Thymus (tissue), 11 donors: ENCODE results near the gene SPTBN4. TPM values are rescaled to one million over a fixed set of nuclear protein-coding genes. Genes with fewer than 3 reads are reported as not detected.
"Not testable (repeated sequence)": the region's sequence is repeated elsewhere in the genome, so short reads cannot be mapped to it uniquely, and the experiment has no call there.

Experiments
- DNase-seq, 9 donors: peaks; one replicate each; pipeline ENCODE4 v3.0.0-alpha.2; 2013; ENCODE audit warnings: low spot score in 9 of 9, low read depth in 6 of 9, missing footprints in 1 of 9
- H3K27ac ChIP-seq, 2 donors: one replicate each; pipeline ENCODE4 v1.5.1; 2013; ENCODE audit warnings: control low read depth in 1 of 2, low read depth in 1 of 2, low read length in 1 of 2, mild to moderate bottlenecking in 1 of 2, moderate library complexity in 1 of 2
- H3K27me3 ChIP-seq, 2 donors: one replicate each; pipeline ENCODE4 v1.5.1; 2013; ENCODE audit warnings: low read length in 1 of 2; ENCODE audit not compliant: control insufficient read depth in 2 of 2, insufficient read depth in 1 of 2
- H3K36me3 ChIP-seq, 2 donors: one replicate each; pipeline ENCODE4 v1.5.1; 2013; ENCODE audit warnings: low read length in 1 of 2, mild to moderate bottlenecking in 1 of 2, moderate library complexity in 1 of 2; ENCODE audit not compliant: control insufficient read depth in 2 of 2, insufficient read depth in 2 of 2
- H3K4me1 ChIP-seq, 2 donors: one replicate each; pipeline ENCODE4 v1.5.1; 2013; ENCODE audit warnings: low read length in 2 of 2; ENCODE audit not compliant: control insufficient read depth in 2 of 2, insufficient read depth in 2 of 2
- H3K4me3 ChIP-seq, 2 donors: one replicate each; pipeline ENCODE4 v1.5.1; 2013; ENCODE audit warnings: low read length in 2 of 2, control low read depth in 1 of 2, mild to moderate bottlenecking in 1 of 2
- H3K9me3 ChIP-seq, 2 donors: one replicate each; pipeline ENCODE4 v1.5.1; 2013; ENCODE audit warnings: low read length in 1 of 2, mild to moderate bottlenecking in 1 of 2; ENCODE audit not compliant: control insufficient read depth in 2 of 2, insufficient read depth in 1 of 2
- WGBS: extraction: QIAGEN DNeasy Blood & Tissue Kit; methylation state at CpG from one replicate; pipeline ENCODE4 v1.1.7; 2013; 5-methylcytosine and 5-hydroxymethylcytosine counted together
- polyA plus RNA-seq: library from polyadenylated mRNA; stranded (reverse); fragments of 200-250 nt; gene quantifications from one replicate; pipeline ENCODE4 v1.2.3, GENCODE V29; 2013
- total RNA-seq: library from RNA; stranded (reverse); fragments of 120-200 nt; gene quantifications from one replicate; pipeline ENCODE4 v1.2.4, GENCODE V29; 2013
- donor health status: healthy.

Gene SPTBN4
- total and polyA plus RNA-seq, 2 donors: 0.24 to 0.73 TPM

DNA sequence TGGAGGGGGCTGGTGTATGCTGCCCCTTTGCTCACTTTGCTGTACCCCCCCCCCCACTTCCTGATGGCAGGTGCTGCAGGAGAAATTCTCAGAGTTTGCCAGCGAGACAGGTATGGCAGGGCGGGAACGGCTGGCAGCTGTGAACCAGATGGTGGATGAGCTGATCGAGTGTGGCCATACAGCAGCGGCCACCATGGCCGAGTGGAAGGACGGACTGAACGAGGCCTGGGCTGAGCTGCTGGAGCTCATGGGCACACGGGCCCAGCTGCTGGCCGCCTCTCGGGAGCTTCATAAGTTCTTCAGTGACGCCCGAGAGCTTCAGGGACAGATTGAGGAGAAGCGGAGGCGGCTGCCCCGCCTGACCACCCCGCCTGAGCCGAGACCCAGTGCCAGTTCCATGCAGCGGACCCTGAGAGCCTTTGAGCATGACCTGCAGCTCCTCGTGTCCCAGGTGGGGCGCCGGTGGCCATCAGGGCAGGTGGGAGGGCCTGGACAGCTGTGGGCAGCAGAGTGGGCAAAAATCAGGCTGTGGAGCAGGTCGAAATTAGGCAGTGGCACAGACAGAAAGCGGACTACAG lies 90.2 kb downstream of the SPTBN4 start:
- H3K27ac ChIP-seq: no peak overlapping the region
- H3K27me3 ChIP-seq: peaks cover 20 to 60% of the 10 kb centered on the region in 2 donors
- no peak overlapping the region for H3K4me3 ChIP-seq
- DNase-seq: no peak
- H3K36me3 ChIP-seq: no peaks in the 10 kb centered on the region
- WGBS: 94% methylated on average over 24 of the region's 24 CpGs
- H3K9me3 ChIP-seq: peaks cover 0 to 4% of the 10 kb centered on the region in 2 donors
- peaks cover 0 to 8% of the 10 kb centered on the region in 2 donors for H3K4me1 ChIP-seq

DNA sequence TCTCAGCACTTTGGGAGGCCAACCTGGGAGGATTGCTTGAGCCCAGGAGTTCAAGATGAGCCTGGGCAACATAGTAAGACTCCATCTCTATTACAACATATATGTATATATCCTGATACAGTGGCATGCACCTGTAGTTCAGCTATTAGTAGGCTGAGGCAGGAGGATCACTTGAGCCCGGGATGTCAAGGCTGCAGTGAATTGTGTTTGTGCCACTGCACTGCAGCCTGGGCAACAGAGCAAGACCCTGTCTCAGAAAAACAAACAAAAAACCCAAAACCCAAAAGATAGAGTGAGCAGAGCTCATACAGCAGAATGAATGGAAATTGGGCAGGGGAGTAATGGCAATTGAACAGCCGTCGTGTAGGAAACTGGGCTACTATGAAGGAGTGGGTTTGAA lies 92.6 kb downstream of the SPTBN4 start:
- H3K9me3 ChIP-seq: peaks cover 0 to 1% of the 10 kb centered on the region in 2 donors
- H3K4me3 ChIP-seq: no peak overlapping the region
- DNase-seq: no peak
- WGBS: 55% methylated on average over 3 of the region's 3 CpGs
- H3K36me3 ChIP-seq: no peaks in the 10 kb centered on the region
- no peak overlapping the region for H3K27ac ChIP-seq
- peaks cover 6 to 50% of the 10 kb centered on the region in 2 donors for H3K27me3 ChIP-seq
- H3K4me1 ChIP-seq: peaks cover 0 to 9% of the 10 kb centered on the region in 2 donors

DNA sequence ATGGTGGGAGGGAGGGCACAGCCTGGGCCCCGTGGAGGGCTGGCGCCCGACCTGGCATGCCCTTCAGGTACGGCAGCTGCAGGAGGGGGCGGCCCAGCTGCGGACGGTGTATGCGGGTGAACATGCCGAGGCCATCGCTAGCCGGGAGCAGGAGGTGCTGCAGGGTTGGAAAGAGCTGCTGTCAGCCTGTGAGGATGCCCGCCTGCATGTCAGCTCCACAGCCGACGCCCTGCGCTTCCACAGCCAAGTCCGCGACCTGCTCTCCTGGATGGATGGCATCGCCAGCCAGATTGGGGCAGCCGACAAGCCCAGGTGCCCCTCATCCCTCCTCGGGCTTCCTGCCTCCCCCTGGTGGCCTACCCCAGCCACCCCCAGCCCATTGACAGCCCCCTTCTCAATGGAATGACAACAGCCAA lies 93.3 kb downstream of the SPTBN4 start:
- Histone ChIP-seq H3K36me3 (no peaks in the 10 kb centered on the region), H3K27ac (no peak overlapping the region), H3K4me3 (no peak overlapping the region), H3K4me1 (peaks cover 0 to 9% of the 10 kb centered on the region in 2 donors), H3K9me3 (no peaks in the 10 kb centered on the region), H3K27me3 (peaks cover 2 to 50% of the 10 kb centered on the region in 2 donors)
- whole genome bisulfite sequencing: 87% methylated on average over 20 of the region's 20 CpGs
- no peak for DNase-seq

DNA sequence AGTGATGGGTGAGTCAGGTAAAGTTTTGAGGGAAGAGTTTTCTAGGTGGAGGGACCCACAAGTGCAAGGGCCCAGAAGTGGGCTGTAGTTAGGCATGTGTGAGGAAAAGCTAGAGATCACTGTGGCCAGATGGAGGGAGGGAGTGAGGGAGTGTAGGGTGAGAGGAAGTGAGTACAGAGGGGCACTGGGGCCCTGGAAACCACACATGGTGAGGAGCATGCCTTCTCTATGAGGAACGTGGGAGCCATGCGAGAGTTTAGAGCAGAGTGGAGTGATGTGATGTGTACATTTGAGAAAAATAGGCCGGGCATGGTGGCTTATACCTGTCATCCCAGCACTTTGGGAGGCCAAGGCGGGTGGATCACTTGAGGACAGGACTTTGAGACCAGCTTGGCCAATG lies 95.1 kb downstream of the SPTBN4 start:
- H3K9me3 ChIP-seq: no peaks in the 10 kb centered on the region
- H3K36me3 ChIP-seq: no peaks in the 10 kb centered on the region
- no peak for DNase-seq
- 46% methylated on average over 4 of the region's 4 CpGs for WGBS
- H3K27ac ChIP-seq: no peak overlapping the region
- peaks cover 0 to 9% of the 10 kb centered on the region in 2 donors for H3K4me1 ChIP-seq
- no peak overlapping the region for H3K4me3 ChIP-seq
- H3K27me3 ChIP-seq: peaks cover 15 to 55% of the 10 kb centered on the region in 2 donors

DNA sequence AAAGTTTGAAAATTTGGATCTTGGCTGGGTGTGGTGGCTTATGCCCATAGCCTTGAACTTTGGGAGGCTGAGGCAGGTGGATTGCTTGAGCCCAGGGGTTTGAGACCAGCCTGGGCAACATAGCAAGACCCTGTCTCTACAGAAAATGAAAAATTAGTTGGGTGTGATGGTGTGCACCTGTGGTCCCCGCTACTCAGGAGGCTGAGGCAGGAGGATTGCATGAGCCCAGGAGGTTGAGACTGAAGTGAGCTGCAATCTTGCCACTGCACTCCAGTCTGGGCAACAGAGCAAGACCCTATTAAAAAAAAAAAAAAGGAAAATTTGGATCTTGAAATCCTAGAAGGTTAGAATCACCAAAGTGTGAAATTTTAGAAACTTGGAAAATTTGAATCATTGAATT lies 97.7 kb downstream of the SPTBN4 start:
- H3K27ac ChIP-seq, H3K4me1 ChIP-seq, DNase-seq, H3K9me3 ChIP-seq, H3K36me3 ChIP-seq, H3K4me3 ChIP-seq: not testable (repeated sequence)
- 91% methylated on average over 1 of the region's 1 CpG for WGBS
- H3K27me3 ChIP-seq: peaks cover 38 to 74% of the 10 kb centered on the region in 2 donors

DNA sequence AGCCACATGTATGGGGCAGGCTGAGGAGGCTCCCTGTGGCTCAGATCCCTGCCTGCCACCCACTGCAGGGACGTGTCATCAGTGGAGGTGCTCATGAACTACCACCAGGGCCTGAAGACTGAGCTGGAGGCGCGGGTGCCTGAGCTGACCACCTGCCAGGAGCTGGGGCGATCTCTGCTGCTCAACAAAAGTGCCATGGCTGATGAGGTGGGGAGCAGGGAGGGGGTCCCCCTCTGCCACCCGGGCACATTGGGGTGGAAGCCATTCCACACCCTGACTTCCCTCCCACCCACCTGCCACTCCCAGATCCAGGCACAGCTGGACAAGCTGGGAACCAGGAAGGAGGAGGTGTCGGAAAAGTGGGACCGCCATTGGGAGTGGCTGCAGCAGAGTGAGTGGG lies 98.6 kb downstream of the SPTBN4 start:
- no peaks in the 10 kb centered on the region for H3K9me3 ChIP-seq
- peaks cover 2 to 8% of the 10 kb centered on the region in 2 donors for H3K4me1 ChIP-seq
- DNase-seq: no peak
- no peaks in the 10 kb centered on the region for H3K36me3 ChIP-seq
- no peak overlapping the region for H3K27ac ChIP-seq
- no peak overlapping the region for H3K4me3 ChIP-seq
- H3K27me3 ChIP-seq: peaks cover 38 to 76% of the 10 kb centered on the region in 2 donors
- 92% methylated on average over 7 of the region's 7 CpGs for WGBS

DNA sequence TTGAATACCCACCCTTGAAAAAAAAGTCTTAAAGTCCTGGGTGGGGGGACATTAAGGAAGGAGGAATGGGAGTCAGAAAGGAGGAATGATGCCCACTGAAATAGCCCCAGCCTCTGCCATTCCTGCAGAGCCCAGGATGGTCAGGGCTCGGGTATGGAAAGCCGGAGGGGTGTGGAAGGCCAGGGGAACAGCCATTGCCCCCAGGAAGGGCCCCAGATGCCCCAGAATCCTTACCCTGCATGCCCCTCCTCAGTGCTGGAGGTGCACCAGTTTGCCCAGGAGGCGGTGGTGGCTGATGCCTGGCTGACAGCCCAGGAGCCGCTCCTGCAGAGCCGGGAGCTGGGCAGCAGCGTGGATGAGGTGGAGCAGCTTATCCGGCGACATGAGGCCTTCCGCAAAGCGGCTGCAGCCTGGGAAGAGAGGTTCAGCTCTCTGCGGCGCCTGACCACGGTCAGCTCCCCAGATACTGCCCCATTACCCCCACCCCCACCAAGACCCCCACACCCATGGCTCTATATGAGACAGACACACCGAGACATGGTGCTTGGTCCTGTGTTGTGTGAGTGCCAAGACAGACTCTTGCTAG lies 99.2 kb downstream of the SPTBN4 start:
- peaks cover 3 to 12% of the 10 kb centered on the region in 2 donors for H3K4me1 ChIP-seq
- H3K36me3 ChIP-seq: no peaks in the 10 kb centered on the region
- peaks cover 38 to 73% of the 10 kb centered on the region in 2 donors for H3K27me3 ChIP-seq
- H3K4me3 ChIP-seq: no peak overlapping the region
- no peak overlapping the region for H3K27ac ChIP-seq
- no peaks in the 10 kb centered on the region for H3K9me3 ChIP-seq
- WGBS: 90% methylated on average over 14 of the region's 14 CpGs
- no peak for DNase-seq

DNA sequence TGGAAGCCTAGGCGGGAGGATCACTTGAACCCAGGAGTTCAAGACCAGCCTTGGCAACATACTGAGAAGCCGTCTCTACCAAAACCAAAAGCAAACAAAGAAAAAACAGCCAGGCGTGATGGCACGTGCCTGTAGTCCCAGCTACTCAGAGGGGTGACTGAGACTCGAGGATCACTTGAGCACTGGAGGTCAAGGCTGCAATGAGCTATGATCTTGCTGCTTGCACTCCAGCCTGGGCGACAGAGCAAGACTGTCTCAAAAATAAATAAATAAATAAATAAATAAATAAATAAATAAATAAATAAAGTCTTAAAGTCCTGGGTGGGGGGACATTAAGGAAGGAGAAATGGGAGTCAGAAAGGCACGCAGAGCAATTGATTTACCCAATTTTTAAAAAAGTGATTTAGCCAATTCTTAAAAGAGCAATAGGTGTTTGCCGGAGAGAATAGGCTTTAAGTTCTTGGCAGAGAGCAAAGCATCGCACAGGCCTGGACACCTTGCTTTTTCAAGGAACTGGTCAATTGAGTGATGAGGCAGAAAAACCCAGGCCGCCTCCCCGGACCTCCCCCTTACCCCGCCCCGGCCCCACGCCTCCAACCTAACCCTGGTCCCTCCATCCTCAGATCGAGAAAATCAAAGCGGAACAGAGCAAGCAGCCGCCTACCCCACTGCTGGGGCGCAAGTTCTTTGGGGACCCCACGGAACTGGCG lies 100.4 kb downstream of the SPTBN4 start:
- Histone ChIP-seq H3K27ac (no peak overlapping the region), H3K9me3 (no peaks in the 10 kb centered on the region), H3K4me1 (peaks cover 3 to 10% of the 10 kb centered on the region in 2 donors), H3K36me3 (no peaks in the 10 kb centered on the region), H3K4me3 (no peak overlapping the region), H3K27me3 (peaks cover 41 to 76% of the 10 kb centered on the region in 2 donors)
- 28% methylated on average over 20 of the region's 20 CpGs for WGBS
- no peak for DNase-seq

DNA sequence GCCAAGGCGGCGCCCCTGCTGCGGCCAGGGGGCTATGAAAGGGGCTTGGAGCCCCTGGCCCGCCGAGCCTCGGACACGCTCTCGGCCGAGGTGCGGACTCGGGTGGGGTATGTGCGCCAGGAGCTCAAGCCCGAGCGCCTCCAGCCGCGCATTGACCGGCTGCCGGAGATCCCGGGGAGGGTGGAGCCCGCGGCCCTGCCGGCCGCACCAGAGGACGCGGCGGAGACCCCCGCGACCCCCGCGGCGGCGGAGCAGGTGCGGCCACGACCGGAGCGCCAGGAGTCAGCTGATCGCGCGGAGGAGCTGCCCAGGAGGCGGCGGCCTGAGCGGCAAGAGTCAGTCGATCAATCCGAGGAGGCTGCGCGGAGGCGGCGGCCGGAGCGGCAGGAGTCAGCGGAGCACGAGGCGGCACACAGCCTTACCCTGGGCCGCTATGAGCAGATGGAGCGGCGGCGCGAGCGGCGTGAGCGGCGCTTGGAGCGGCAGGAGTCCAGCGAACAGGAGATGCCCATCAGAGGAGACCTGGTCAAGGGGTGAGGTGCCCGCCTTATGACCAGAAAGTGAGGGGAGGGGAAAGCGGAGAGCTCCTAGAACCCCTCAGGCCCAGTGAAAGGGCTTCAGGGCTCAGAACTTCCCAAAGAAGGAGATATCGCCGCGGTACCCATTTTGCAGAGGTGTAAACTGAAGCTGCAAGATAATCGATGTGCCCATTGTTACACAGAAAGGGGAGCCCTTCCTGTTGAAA lies 101.1 kb downstream of the SPTBN4 start:
- H3K9me3 ChIP-seq: no peaks in the 10 kb centered on the region
- no peaks in the 10 kb centered on the region for H3K36me3 ChIP-seq
- no peak for DNase-seq
- WGBS: 11% methylated on average over 70 of the region's 70 CpGs
- no peak overlapping the region for H3K27ac ChIP-seq
- peaks cover 3 to 10% of the 10 kb centered on the region in 2 donors for H3K4me1 ChIP-seq
- peaks cover 41 to 76% of the 10 kb centered on the region in 2 donors for H3K27me3 ChIP-seq
- H3K4me3 ChIP-seq: no peak overlapping the region
